Measurements from ENCODE around the gene RBMS3. TPM values are rescaled to one million over a fixed set of nuclear protein-coding genes. Genes with fewer than 3 reads are reported as not detected.

Gene RBMS3
- total and polyA plus RNA-seq, 2 of the 8 experiments (the other 6 are each of a cell fraction or from before 2014, with no cell fraction given) = 3.7 to 6.9 TPM

GRCh38 chr3:29936766-29937165 lies 655.9 kb downstream of the RBMS3 start:
- Histone ChIP-seq H3K56ac (replicated peaks; ENCODE audit: insufficient read length, low read depth, low read length) (no peak overlapping the region), H4K8ac (ENCODE audit: extremely low read depth, insufficient read depth, low read length) (no peak overlapping the region), H3K4me2 (ENCODE audit: insufficient read depth in 1 of 2, low read depth in 2 of 2, low read length in 2 of 2) (no peak overlapping the region), H2BK12ac (ENCODE audit: low read depth, low read length) (no peak overlapping the region), H4K91ac (replicated peaks; ENCODE audit: insufficient read length, low read length) (no peak overlapping the region), H3K79me2 (ENCODE audit: control insufficient read depth in 1 of 2, insufficient read depth in 2 of 2, low read length in 2 of 2) (no peaks in the 10 kb centered on the region), H3K36me3 (ENCODE audit: control insufficient read depth in 2 of 4, insufficient read depth in 4 of 4, low read length in 3 of 4) (no peaks in the 10 kb centered on the region), H3K4me3 (ENCODE audit: extremely low read depth in 1 of 4, insufficient read depth in 2 of 4, low read depth in 3 of 4, low read length in 4 of 4) (no peak overlapping the region), H3K27me3 (replicated peaks in 1 of 4; ENCODE audit: control insufficient read depth in 3 of 4, extremely low read depth in 1 of 4, insufficient read depth in 3 of 4, low read length in 3 of 4) (no peaks in the 10 kb centered on the region), H3K9ac (replicated peaks in 1 of 4; ENCODE audit: extremely low read depth in 1 of 4, low read depth in 3 of 4, low read length in 3 of 4) (no peak overlapping the region), H3K9me3 (ENCODE audit: insufficient read depth in 2 of 2, low read depth in 1 of 2, low read length in 1 of 2) (no peaks in the 10 kb centered on the region), H3K23me2 (ENCODE audit: low read depth, low read length) (no peaks in the 10 kb centered on the region), H2BK15ac (ENCODE audit: low read length) (no peak overlapping the region), H2BK120ac (replicated peaks; ENCODE audit: low read depth, low read length) (no peak overlapping the region), H2AFZ (ENCODE audit: low read length) (no peak overlapping the region), H2BK5ac (ENCODE audit: low read depth, low read length) (no peak overlapping the region), H3K4me1 (replicated peaks in 1 of 4; ENCODE audit: control insufficient read depth in 3 of 4, insufficient read depth in 4 of 4, low read length in 3 of 4) (peaks cover 0 to 2% (median under 1%) of the 10 kb centered on the region in 4 experiments; a peak in 2 of 7 replicates), H3K79me1 (ENCODE audit: low read depth, low read length) (no peaks in the 10 kb centered on the region), H4K5ac (ENCODE audit: insufficient read length, low read depth, low read length) (no peak overlapping the region), H2AK5ac (ENCODE audit: low read depth, low read length) (no peak overlapping the region), H3K23ac (ENCODE audit: insufficient read length) (no peak overlapping the region), H3K4ac (replicated peaks; ENCODE audit: insufficient read length, low read depth, low read length) (no peak overlapping the region), H3K18ac (ENCODE audit: extremely low read depth, low read length) (no peak overlapping the region), H2BK20ac (ENCODE audit: low read length) (no peak overlapping the region), H3K27ac (ENCODE audit: low read depth, low read length) (no peak overlapping the region), H4K20me1 (replicated peaks in 1 of 2; ENCODE audit: control insufficient read depth in 1 of 2, insufficient read depth in 2 of 2, low read length in 2 of 2) (no peaks in the 10 kb centered on the region), H3K14ac (ENCODE audit: insufficient read length) (no peak overlapping the region)
- 100% methylated on average over 2 of the region's 2 CpGs; no CpG with 5 or more reads in 1 of the 2 experiments for WGBS, 2 experiments (ENCODE audit: extremely low coverage in 1 of 2, insufficient coverage in 1 of 2, insufficient read length in 1 of 2, insufficient replicate concordance in 2 of 2, low coverage in 1 of 2, low lambda C conversion rate in 2 of 2, missing lambda C conversion rate in 1 of 2)
- DNase-seq (ENCODE audit: low read depth in 1 of 2, low spot score in 2 of 2) (no peak), FAIRE-seq (no peak)
- TF ChIP-seq TBP (IDR thresholded peaks at IDR 0.05; ENCODE audit: low read depth, low read length) = no peak
- TF ChIP-seq RXRA (IDR thresholded peaks at IDR 0.05; ENCODE audit: insufficient read depth, low read depth, low read length) = no peak
- TF ChIP-seq SRF (IDR thresholded peaks at IDR 0.05; ENCODE audit: low read depth, low read length) = no peak
- TF ChIP-seq GABPA (IDR thresholded peaks at IDR 0.05; ENCODE audit: borderline replicate concordance, insufficient read depth, low read length) = no peak
- no peak for TF ChIP-seq SIN3A (conservative IDR thresholded peaks at IDR 0.05 in 1 of 2, IDR thresholded peaks at IDR 0.05 in 1 of 2; ENCODE audit: low read depth in 1 of 2, low read length in 2 of 2)
- TF ChIP-seq SP4 (IDR thresholded peaks at IDR 0.05; ENCODE audit: low read length) = no peak
- ChIA-PET CTCF (ENCODE audit: partially characterized antibody) (no interaction called here), POLR2A (ENCODE audit: partially characterized antibody) (no interaction called here)
